ENCODE measurements around the gene PROS1.

Gene PROS1

DNA sequence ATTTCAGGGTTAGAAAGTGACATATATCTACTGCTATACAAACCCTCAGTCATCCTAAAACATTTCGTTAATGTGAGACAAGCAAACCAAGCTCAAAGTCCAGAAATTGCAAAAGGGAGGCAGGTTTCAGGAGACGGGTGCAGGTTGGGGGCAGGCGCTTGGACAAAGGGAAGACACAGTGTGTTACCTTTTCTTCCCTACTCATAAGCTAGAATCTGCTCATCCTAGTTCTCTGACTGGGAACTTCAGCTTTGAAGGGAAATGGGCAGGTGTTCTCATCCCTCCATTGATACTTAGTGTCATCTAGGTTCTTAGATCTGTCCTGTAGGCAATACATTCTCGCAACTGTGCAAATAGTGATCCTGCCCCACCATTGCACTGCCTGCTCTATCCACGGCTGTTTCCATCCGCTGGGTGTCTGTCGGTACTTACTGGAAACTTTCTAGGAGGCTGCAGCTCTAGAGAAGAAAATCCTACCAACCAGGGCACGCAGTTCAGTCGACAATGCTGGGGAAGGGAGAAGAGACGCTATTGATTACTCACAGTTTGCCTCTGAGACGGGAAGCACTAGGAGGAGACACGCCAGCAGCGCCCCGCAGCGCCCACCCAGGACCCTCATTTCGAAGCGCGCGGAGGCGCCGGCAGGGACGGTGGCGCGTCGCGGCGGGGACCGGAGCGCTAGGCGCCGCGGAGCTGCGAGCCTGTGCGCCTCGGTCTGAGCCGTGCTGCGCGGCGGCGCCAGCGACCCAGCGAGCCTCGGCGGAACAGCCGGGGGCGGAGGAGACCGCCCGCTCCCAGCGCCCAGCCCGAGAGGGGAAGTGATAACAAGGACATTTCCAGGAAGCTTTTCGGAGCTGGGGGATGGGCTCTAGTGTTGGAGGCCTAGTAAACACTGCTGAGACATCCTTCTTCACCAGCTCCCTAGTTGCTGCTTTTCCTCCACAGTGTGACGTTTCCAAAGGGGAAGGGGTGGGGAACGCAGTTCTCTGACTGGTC is at the start of gene PROS1:
PROS1 (minus strand) TSS at position 766 of the 996 bp plus-strand sequence; CDS start at position 619, 147 bp downstream.
- peak; percentile 26 for DNase-seq (ENCODE audit: low spot score)

- no peak for DNase-seq (ENCODE audit: low spot score)
These were observed 46.6 kb upstream of the PROS1 start for GRCh38 chr3:94020293-94020692.

GRCh38 chr3:94019659-94020058 is 46.0 kb upstream of the PROS1 start:
- no peak for DNase-seq (ENCODE audit: low spot score)

DNA sequence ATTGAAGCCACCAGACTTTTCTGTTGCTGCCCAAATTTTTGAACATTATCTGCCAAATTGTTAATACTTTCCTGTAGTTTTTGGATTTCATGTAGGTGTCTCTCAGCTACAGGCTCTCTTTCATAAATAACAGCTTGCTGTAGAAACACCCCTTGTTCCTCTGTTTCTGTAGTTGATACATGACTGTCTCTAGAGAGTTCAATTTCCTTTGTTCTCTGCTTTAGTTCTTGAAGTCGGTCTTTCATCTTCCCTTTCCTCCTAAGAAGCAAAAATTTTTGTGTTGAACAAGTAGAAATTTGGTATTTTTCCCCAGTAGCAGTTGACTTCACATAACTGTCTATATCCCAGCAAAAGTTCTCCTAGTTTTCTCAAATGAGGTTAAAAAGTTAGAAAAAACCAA is 41.3 kb upstream of the PROS1 start:
- DNase-seq (ENCODE audit: low spot score): no peak

DNA sequence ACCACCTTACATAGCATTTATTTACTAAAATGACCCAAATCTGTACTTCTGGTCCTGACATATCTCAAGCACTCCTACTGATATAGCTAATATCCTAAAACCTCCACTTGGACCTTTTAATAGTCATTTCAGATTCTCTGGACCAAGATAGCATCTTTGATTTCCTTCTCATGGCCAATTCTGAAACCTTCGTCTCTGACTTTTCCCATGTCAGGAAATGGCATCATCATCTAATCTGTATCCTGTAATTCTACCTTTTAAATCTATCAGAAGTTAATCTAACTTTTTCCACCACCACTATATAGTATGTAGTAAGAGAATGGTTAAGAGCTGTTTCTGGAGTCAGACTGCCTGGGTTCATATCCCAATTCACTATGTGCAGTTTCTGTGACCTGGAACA is 38.5 kb upstream of the PROS1 start:
- DNase-seq (ENCODE audit: low spot score): no peak

- no peak for DNase-seq (ENCODE audit: low spot score)
These were observed 37.6 kb upstream of the PROS1 start for GRCh38 chr3:94011233-94011711.

GRCh38 chr3:94009608-94010007 is 35.9 kb upstream of the PROS1 start:
- no peak for DNase-seq (ENCODE audit: low spot score)

- no peak for DNase-seq (ENCODE audit: low spot score)
These were observed 34.6 kb upstream of the PROS1 start for GRCh38 chr3:94008253-94008652.

GRCh38 chr3:94004301-94004910 is 30.7 kb upstream of the PROS1 start:
- DNase-seq (ENCODE audit: low spot score): peak; percentile 48

DNA sequence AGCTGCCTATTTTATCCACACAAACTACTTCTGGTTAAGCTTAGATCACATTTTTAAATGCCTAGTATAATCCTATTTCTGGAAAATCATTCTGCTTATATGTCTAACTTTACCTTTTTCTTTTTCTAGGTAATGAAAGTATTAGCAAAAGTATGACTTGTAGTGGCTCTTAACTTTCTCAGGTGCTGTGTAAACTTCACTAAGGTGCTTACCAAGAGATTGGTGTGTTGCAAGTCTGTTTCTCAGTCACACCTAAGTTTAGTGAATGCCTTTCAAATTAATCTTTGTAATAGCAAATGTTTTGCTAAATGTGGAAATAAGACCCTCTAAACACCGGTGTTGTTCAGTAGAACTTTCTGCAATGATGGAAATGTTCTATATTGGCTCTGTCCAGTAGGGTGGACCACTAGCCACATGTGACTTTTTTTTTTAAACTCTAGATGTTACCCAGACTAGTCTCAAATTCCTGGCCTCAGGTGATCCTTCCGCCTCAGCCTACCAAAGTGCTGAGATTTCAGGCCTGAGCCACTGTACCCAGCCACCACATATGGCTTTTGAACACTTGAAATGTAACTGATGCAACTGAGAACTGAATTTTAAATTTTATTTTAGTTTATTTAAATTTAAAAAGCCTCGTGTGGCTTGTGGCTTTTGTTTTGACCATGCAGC is 28.3 kb upstream of the PROS1 start:
- DNase-seq (ENCODE audit: low spot score): no peak

- no peak for DNase-seq (ENCODE audit: low spot score)
These were observed 27.5 kb upstream of the PROS1 start for GRCh38 chr3:94001191-94001590.

DNA sequence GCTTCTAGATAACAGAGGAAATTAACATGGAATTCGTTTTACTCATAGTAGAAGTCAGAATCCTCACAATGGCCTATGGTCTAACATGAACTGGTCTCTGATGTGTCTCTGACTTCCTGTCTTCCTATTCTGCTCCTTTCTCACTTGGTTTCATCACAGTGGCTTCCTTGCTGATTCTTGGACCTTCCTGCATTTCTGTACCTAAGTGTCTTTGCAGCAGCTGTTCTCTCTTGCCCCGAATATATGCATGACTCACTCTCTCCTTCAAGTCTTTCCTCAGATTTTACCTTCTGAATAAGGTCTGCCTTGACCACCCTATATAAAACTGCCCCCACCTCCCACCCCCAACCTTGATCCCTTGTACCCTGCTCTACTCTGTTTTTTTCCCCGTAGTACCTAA is 20.4 kb upstream of the PROS1 start:
- DNase-seq (ENCODE audit: low spot score): no peak

- no peak for DNase-seq (ENCODE audit: low spot score)
These were observed 18.5 kb upstream of the PROS1 start for GRCh38 chr3:93992207-93992606.

DNA sequence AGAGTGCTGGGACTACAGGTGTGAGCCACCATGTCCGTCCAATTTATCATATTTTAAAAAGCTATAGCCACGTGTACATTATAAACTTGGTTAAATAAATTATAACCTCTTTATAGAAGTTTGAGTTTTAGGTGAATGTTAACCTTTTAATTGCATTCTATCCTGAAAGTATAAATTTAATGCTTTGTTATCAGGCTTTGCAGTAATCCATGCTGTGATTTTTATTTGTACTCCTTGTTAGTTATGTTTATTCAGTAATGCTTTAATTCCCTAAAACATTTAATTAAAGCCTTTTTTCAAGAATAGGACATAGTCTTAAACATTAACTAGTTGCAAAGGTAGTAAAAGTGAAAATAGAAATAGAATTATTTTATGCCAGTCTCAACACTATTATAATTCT is 17.9 kb upstream of the PROS1 start:
- no peak for DNase-seq (ENCODE audit: low spot score)

- DNase-seq (ENCODE audit: low spot score): no peak
These were observed 15.5 kb upstream of the PROS1 start for GRCh38 chr3:93989241-93989640.

GRCh38 chr3:93988764-93989163 is 15.1 kb upstream of the PROS1 start:
- no peak for DNase-seq (ENCODE audit: low spot score)

DNA sequence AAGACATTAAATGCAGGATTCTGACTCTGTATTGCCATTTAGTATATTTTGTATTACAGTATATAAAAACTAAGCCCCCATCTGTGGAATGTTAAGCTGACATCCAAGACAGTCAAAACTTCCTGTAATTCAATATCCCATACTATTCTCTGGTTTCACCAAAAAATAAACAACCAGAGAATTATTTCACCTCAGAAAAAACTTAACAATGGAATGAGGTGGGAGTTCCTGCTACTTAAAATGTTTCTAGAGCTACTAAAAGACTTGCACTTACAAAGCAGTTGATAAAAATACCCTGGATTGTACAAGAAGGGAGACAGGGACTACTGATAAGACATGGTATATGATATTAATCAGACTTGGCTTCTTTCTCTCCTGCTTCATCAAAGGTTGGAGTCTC is 14.6 kb upstream of the PROS1 start:
- DNase-seq (ENCODE audit: low spot score): no peak

GRCh38 chr3:93984618-93985017 is 10.9 kb upstream of the PROS1 start:
- no peak for DNase-seq (ENCODE audit: low spot score)

DNA sequence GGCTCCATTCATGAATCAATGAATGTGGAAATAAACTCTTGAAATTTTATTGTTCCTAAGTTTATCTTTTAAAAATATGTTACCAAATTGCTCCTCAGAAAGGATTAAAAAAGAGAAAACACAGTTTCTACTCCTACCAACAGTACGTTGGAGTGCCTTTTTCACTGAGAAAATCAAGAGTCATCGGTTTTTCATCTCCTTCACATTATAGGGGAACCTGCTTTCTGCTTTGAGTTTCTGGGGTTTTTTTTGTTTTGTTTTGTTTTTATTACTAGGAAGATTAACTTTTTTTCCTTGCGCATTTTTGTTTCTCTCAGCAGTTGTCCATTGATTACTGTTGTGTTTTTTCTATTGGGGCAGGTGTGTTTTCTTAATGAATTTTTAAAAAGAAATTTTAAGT is 9.7 kb upstream of the PROS1 start:
- no peak for DNase-seq (ENCODE audit: low spot score)

- no peak for DNase-seq (ENCODE audit: low spot score)
These were observed 8.0 kb upstream of the PROS1 start for GRCh38 chr3:93981649-93982048.

DNA sequence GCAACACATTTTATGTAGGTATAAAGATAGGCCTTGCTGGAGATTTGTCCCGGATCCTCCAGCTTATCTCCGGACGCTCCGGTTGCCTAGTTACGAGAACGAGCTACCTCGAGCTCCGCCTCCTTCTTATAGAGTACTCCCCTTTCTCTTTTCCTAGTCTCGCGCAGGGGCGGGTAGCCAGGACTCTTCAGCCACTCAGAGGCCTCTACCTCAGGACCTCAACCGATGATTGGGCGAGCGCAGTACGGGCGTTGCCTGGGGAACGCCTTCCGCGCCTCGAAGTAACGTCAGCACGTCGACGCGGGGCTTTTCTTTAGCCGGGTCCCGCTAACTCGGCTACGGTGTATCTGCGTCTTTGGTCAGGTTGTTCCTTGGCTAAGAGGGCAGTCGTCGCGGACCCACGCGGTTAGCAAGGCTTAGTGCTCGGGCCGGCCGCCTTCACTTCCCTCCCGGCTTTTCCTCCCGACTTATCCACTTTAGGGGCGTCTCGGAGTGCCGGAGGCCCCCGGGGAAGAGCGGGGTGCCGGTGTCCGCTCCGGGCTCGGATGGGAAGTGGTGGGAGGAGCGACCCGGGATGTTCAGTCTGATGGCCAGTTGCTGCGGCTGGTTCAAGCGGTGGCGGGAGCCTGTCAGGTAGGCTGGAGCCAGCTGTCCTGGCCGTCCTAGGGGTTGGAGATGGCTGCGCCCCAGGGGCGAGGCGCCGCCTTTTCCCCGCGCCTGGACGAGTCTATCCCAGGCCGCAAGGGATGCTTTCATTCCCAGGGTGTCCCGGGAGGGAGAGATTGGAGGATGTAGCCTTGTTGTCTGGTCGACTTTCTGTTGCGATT is 6.4 kb upstream of the PROS1 start, which contains the start of gene ARL13B:
ARL13B (plus strand) TSS at position 306 of the 827 bp plus-strand sequence; CDS start at position 575, 269 bp downstream.
- DNase-seq (ENCODE audit: low spot score): peak; percentile 93

- DNase-seq (ENCODE audit: low spot score): no peak
These were observed 3.7 kb downstream of the PROS1 start for GRCh38 chr3:93969997-93970396.
